ENCODE results near the gene TPM4.

TPM4 gene

DNA sequence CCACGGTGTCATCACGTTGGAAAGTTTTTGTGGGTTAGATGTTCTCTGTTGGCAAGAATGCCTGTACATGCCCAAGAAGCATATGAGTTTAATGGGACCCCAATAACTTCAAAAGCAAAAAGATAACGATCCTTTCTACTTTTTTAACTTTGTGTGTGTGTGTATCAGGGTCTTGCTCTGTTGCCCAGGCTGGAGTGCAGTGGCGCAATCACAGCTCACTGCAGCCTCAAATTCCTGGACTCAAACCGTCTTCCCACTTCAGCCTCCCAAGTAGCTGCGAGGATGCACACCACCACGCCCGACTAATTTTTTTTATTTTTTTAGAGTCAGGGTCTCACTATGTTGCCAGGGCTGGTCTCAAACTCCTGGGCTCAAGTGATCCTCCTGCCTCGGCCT lies 34.3 kb upstream of the TPM4 start:
- no peak for DNase-seq

GRCh38 chr19:16042533-16043085 lies 33.7 kb upstream of the TPM4 start:
- DNase-seq = no peak

DNA sequence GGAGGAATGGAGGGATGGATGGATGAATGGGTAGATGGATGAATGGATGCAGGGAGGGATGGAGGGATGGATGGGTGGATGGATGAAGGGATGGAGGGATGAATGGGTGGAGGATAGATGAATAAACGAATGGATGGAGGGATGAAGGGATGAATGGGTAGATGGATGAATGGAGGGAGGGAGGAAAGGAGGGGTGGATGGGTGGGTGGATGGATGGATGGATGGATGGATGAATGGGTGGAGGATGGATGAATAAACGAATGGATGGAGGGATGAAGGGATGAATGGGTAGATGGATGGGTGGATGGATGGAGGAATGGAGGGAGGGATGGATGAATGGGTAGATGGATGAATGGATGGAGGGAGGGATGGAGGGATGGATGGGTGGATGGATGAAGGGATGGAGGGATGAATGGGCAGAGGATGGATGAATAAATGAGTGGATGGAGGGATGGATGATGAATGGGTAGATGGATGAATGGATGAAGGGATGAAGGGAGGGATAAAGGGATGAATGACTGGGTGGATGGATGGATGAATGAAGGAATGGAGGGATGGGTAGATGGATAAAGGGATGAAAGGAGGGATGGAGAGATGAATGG lies 33.0 kb upstream of the TPM4 start:
- DNase-seq = no peak

GRCh38 chr19:16044746-16045145 lies 31.5 kb upstream of the TPM4 start:
- DNase-seq = no peak

DNA sequence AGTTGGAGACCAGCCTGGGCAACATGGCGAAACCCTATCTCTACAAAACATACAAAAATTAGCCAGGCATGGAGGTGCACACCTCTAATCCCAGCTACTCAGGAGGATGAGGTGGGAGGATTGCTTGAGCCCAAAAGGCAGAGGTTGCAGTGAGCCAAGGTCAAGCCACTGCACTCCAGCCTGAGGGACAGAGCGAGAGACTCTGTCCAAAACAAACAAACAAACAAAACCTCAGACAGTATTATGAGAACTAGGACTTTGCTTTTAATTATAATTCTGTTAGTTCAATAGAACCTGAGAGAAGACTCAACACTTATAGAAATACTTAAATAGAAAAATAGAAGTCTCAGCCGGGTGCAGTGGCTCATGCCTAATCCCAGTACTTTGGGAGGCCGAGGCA lies 31.1 kb upstream of the TPM4 start:
- no peak for DNase-seq

GRCh38 chr19:16045893-16046292 lies 30.4 kb upstream of the TPM4 start:
- DNase-seq = no peak

- DNase-seq = no peak
These were observed 27.7 kb upstream of the TPM4 start for GRCh38 chr19:16048583-16048982.

GRCh38 chr19:16051254-16052025 lies 24.9 kb upstream of the TPM4 start:
- peak in 2 of 4 experiments; percentile 23 to 26 for DNase-seq

- DNase-seq = no peak
These were observed 23.9 kb upstream of the TPM4 start for GRCh38 chr19:16052353-16052752.

GRCh38 chr19:16057062-16057461 lies 19.2 kb upstream of the TPM4 start:
- DNase-seq = no peak

GRCh38 chr19:16060294-16060693 lies 16.0 kb upstream of the TPM4 start:
- no peak for DNase-seq

- DNase-seq = no peak
These were observed 14.4 kb upstream of the TPM4 start for GRCh38 chr19:16061943-16062342.

- peak; percentile 85 to 90 (median 90) for DNase-seq
These were observed 13.5 kb upstream of the TPM4 start for GRCh38 chr19:16062789-16063188.

DNA sequence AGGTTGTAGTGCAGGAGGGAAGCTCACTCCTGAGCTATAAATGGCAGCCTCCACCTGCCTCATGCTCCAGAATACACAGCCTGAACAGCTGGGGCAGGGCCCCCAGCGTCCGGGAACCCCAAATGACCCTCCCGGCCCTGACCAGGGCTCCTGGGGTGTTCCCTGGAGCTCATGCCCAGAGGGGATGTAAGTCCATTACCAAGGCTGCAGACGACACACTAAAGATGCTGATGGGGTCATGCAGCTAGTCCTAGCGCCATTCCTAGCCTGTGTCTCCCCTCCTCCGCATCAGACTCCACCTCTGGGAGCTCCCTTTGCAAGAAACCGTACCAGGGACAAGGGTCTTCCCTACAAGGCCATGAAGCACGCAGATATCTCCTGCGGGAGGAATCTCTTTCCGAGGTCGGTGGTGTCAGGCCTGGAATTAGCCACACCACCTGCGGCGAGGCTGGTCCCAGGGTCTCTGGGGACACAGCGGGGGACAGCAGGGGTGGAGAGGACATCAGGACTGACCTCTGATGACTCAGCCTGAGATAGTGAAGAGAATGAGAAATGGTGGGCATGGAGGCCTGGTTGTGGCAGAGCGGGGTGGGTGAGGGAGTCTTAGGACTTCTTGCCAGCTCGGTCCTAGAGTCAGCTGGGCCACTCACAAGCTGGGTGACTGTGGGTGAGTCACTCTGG lies 11.9 kb upstream of the TPM4 start:
- peak in 3 of 4 experiments; percentile 26 to 48 (median 45) for DNase-seq

- DNase-seq = peak; percentile 54 to 74 (median 70)
These were observed 9.6 kb upstream of the TPM4 start for GRCh38 chr19:16066611-16067104.

GRCh38 chr19:16067205-16067938 lies 8.9 kb upstream of the TPM4 start:
- DNase-seq = peak in 1 of 4 experiments; percentile 10

DNA sequence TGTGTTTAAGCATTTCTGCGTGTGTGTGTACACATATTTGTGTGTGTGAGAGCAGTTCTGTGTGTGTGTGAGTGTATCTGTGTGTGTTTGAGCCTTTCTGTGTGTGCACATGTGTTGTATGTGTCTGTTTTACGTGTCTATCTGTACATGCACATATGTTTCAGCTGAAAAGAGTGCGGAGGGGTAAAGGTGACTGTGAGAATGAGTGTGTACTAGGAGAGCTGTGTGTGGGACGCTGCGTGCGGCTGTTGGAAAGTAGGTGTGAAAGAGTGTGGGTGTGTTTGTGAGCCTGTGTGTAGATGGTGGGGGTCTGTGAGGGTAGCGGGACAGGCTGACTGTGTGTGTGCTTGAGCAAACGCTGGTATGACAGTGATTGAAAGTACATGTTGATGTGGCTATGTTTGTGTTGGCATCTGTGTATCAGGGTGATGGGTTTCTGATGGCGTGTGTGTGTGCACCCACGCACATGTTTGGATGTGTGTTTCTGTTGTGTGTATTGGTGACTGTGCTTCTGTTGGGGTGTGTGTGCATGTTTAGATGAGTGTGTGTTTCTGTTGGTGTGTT lies 7.5 kb upstream of the TPM4 start:
- DNase-seq = no peak

GRCh38 chr19:16069813-16070365 lies 6.4 kb upstream of the TPM4 start:
- no peak for DNase-seq

DNA sequence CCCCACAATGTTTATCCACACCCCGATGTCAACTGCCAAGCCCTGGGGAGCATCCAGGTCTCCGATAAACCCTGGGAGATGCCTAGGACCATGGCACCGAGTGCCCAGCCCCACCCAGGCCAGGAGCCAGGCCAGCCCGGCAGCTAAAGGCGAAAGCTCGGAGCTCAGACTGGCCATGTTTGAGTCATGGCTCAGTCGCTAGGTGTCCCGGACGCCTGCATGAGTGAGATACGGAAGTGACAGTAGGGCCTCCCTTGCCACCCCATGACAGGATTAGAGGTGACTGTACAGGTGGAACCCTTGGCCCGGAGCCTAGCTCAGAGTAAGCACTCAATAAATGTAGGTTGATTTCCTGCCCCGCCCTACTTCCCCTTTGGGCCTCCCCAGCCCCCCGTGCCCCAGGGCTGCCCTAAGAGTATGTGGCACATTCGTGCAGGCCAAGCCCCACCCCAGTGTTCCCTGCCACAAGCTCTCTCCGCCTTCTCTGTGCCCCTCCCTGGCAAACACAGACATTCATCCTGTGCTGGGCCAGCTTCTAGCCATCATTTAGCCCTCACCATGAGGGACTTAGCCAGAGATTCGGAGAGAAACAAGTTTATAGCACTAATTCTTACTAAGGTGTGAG lies 5.8 kb upstream of the TPM4 start:
- DNase-seq = peak; percentile 54 to 75 (median 66)

DNA sequence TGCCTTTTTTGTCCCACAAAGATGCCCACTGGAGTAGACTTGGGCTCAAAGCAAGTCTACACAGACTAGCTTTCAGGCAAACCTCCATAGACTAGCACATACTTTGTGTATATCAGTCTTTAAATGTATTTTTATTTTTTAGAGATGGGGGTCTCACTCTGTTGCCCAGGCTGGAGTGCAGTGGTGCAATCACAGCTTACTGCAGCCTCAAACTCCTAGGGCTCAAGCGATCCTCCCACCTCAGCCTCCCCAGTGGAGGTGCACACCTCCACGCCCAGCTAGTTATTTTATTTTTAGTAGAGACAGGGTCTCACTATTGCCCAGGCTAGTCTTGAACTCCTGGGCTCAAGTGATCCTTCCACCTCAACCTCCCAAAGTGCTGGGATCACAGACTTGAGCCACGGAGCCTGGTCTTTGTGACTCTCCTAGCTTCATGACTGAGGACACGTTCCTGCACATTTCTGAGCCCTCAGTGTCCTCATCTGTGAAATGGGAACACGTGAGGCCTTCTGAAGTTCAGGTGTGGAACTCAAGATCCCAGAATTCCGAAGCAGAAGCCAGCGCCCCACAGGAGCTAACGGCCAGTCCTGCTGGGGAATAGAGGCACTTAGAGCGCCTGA lies 5.1 kb upstream of the TPM4 start:
- DNase-seq = no peak

DNA sequence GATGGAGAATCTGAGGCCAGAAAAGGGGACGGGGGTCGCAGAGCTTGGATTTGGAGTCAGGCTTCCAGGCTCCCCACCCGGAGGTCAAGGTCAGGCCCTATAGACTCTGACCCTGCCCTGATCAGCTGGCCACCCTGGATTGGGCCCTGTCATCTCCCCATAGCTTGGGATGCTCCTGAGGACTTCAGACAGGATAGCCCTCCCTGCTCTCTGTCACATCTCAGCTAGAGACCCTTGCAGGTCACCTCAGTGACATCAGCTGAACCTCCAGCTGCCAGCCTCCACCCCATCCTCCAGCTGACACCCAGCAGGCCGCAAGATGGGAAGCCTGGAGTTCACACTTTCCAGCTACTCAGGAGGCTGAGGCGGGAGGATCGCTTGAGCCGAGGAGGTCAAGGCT lies 2.8 kb upstream of the TPM4 start:
- no peak for DNase-seq

Measured in suppressor macrophage (primary cell).